ENCODE data around the gene MADD.

The MADD gene

GRCh38 chr11:47257517-47258316 lies 12.2 kb upstream of the MADD start, which contains the start of gene NR1H3:
NR1H3 (plus strand) TSS chr11:47257996; CDS start chr11:47259217, 1,221 bp downstream.
- peak; percentile 45 to 62 for DNase-seq (ENCODE audit: low read depth in 1 of 2, low spot score in 1 of 2)
- TF ChIP-seq JUND (IDR thresholded peaks at IDR 0.05; ENCODE audit: low read depth) = no peak
- in situ Hi-C loops (cut with HindIII; ENCODE audit: low pct_unique_long_range_greater_than_20kb, low sequenced_read_pairs) = no loop called here

- no peak for TF ChIP-seq JUND (IDR thresholded peaks at IDR 0.05; ENCODE audit: low read depth)
- in situ Hi-C loops (cut with HindIII; ENCODE audit: low pct_unique_long_range_greater_than_20kb, low sequenced_read_pairs) = no loop called here
- DNase-seq (ENCODE audit: low read depth in 1 of 2, low spot score in 1 of 2) = no peak
These were observed 11.5 kb upstream of the MADD start for GRCh38 chr11:47258317-47258902.

GRCh38 chr11:47259232-47259977 lies 10.5 kb upstream of the MADD start:
- in situ Hi-C loops (cut with HindIII; ENCODE audit: low pct_unique_long_range_greater_than_20kb, low sequenced_read_pairs) = no loop called here
- DNase-seq (ENCODE audit: low read depth in 1 of 2, low spot score in 1 of 2) = peak; percentile 64 to 71
- no peak for TF ChIP-seq JUND (IDR thresholded peaks at IDR 0.05; ENCODE audit: low read depth)

- in situ Hi-C loops (cut with HindIII; ENCODE audit: low pct_unique_long_range_greater_than_20kb, low sequenced_read_pairs) = no loop called here
- no peak for TF ChIP-seq JUND (IDR thresholded peaks at IDR 0.05; ENCODE audit: low read depth)
- no peak for DNase-seq (ENCODE audit: low read depth in 1 of 2, low spot score in 1 of 2)
These were observed 9.6 kb upstream of the MADD start for GRCh38 chr11:47260366-47260765.

- TF ChIP-seq JUND (IDR thresholded peaks at IDR 0.05; ENCODE audit: low read depth) = no peak
- DNase-seq (ENCODE audit: low read depth in 1 of 2, low spot score in 1 of 2) = no peak
- in situ Hi-C loops (cut with HindIII; ENCODE audit: low pct_unique_long_range_greater_than_20kb, low sequenced_read_pairs) = no loop called here
These were observed 8.6 kb upstream of the MADD start for GRCh38 chr11:47261291-47261800.

GRCh38 chr11:47264119-47264518 lies 5.8 kb upstream of the MADD start:
- TF ChIP-seq JUND (IDR thresholded peaks at IDR 0.05; ENCODE audit: low read depth) = no peak
- DNase-seq (ENCODE audit: low read depth in 1 of 2, low spot score in 1 of 2) = no peak
- in situ Hi-C loops (cut with HindIII; ENCODE audit: low pct_unique_long_range_greater_than_20kb, low sequenced_read_pairs) = no loop called here

GRCh38 chr11:47264521-47264920 lies 5.4 kb upstream of the MADD start:
- no peak for TF ChIP-seq JUND (IDR thresholded peaks at IDR 0.05; ENCODE audit: low read depth)
- no peak for DNase-seq (ENCODE audit: low read depth in 1 of 2, low spot score in 1 of 2)
- in situ Hi-C loops (cut with HindIII; ENCODE audit: low pct_unique_long_range_greater_than_20kb, low sequenced_read_pairs) = no loop called here

- no peak for TF ChIP-seq JUND (IDR thresholded peaks at IDR 0.05; ENCODE audit: low read depth)
- no peak for DNase-seq (ENCODE audit: low read depth in 1 of 2, low spot score in 1 of 2)
- in situ Hi-C loops (cut with HindIII; ENCODE audit: low pct_unique_long_range_greater_than_20kb, low sequenced_read_pairs) = no loop called here
These were observed 2.1 kb upstream of the MADD start for GRCh38 chr11:47267876-47268275.

- in situ Hi-C loops (cut with HindIII; ENCODE audit: low pct_unique_long_range_greater_than_20kb, low sequenced_read_pairs) = no loop called here
These were observed 1.4 kb upstream of the MADD start for GRCh38 chr11:47268448-47269001.

GRCh38 chr11:47269002-47269828 lies 718 bp upstream of the MADD start:
- in situ Hi-C loops (cut with HindIII; ENCODE audit: low pct_unique_long_range_greater_than_20kb, low sequenced_read_pairs) = no loop called here
- DNase-seq (ENCODE audit: low read depth in 1 of 2, low spot score in 1 of 2) = peak; percentile 94 to 95
- no peak for TF ChIP-seq JUND (IDR thresholded peaks at IDR 0.05; ENCODE audit: low read depth)

More at GRCh38 chr11:47268448-47269001, 1.4 kb upstream of the MADD start:
- DNase-seq (ENCODE audit: low read depth in 1 of 2, low spot score in 1 of 2) = no peak
- no peak for TF ChIP-seq JUND (IDR thresholded peaks at IDR 0.05; ENCODE audit: low read depth)

- DNase-seq (ENCODE audit: low read depth in 1 of 2, low spot score in 1 of 2) = peak; percentile 45 to 58
- in situ Hi-C loops (cut with HindIII; ENCODE audit: low pct_unique_long_range_greater_than_20kb, low sequenced_read_pairs) = no loop called here
- TF ChIP-seq JUND (IDR thresholded peaks at IDR 0.05; ENCODE audit: low read depth) = no peak
These were observed 668 bp downstream of the MADD start for GRCh38 chr11:47270331-47271271.

Measured in T47D (cell line).